HL-60 (cell line): ENCODE measurements around the gene TOMM34.

Experiments
- POLR2AphosphoS5 ChIP-seq: IDR thresholded peaks from 2 replicates; pipeline ENCODE4 v1.6.1; 2012; ENCODE audit warnings: low read depth
- TF ChIP-seq, protein P1 (sequence below): IDR thresholded peaks from one replicate; pipeline ENCODE4 v1.5.1; 2011; ENCODE audit warnings: low read length, control low read depth, inconsistent platforms; ENCODE audit not compliant: insufficient read depth
- TF ChIP-seq, protein P2 (sequence below): IDR thresholded peaks from 2 replicates; pipeline ENCODE4 v1.6.1; 2012; ENCODE audit warnings: low read depth; ENCODE audit not compliant: insufficient replicate concordance

DNA sequence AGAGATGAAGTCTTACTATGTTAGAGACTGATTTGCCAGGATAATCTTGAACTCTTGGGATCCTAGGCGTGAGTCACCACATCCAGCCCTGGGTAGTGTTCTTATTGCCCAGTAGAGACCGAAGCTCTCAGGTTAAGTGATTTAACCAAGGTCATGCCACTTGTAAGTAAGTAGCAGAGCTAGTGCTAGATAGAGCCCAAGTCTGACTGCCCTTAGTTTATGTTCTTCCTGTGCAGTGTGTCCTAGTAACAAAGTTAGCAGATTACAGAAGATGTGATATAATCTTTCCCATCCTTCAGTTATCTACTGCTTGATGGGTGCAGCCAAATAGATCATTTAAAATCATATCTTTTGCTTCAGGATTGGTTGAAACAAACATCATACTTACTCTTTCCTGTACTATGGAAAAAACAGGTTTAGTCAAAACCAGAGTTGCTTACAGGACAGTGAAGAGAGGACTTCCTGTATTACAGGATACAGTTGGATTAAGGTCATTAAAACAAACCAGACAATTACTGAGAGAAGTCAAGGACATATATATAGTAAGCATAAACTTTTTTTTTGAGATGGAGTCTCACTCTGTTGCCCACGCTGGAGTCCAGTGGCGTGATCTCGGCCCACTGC is 59.9 kb downstream of the TOMM34 start:
- TF ChIP-seq, protein P1, sequence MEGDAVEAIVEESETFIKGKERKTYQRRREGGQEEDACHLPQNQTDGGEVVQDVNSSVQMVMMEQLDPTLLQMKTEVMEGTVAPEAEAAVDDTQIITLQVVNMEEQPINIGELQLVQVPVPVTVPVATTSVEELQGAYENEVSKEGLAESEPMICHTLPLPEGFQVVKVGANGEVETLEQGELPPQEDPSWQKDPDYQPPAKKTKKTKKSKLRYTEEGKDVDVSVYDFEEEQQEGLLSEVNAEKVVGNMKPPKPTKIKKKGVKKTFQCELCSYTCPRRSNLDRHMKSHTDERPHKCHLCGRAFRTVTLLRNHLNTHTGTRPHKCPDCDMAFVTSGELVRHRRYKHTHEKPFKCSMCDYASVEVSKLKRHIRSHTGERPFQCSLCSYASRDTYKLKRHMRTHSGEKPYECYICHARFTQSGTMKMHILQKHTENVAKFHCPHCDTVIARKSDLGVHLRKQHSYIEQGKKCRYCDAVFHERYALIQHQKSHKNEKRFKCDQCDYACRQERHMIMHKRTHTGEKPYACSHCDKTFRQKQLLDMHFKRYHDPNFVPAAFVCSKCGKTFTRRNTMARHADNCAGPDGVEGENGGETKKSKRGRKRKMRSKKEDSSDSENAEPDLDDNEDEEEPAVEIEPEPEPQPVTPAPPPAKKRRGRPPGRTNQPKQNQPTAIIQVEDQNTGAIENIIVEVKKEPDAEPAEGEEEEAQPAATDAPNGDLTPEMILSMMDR, result no peak
- TF ChIP-seq, protein P2, sequence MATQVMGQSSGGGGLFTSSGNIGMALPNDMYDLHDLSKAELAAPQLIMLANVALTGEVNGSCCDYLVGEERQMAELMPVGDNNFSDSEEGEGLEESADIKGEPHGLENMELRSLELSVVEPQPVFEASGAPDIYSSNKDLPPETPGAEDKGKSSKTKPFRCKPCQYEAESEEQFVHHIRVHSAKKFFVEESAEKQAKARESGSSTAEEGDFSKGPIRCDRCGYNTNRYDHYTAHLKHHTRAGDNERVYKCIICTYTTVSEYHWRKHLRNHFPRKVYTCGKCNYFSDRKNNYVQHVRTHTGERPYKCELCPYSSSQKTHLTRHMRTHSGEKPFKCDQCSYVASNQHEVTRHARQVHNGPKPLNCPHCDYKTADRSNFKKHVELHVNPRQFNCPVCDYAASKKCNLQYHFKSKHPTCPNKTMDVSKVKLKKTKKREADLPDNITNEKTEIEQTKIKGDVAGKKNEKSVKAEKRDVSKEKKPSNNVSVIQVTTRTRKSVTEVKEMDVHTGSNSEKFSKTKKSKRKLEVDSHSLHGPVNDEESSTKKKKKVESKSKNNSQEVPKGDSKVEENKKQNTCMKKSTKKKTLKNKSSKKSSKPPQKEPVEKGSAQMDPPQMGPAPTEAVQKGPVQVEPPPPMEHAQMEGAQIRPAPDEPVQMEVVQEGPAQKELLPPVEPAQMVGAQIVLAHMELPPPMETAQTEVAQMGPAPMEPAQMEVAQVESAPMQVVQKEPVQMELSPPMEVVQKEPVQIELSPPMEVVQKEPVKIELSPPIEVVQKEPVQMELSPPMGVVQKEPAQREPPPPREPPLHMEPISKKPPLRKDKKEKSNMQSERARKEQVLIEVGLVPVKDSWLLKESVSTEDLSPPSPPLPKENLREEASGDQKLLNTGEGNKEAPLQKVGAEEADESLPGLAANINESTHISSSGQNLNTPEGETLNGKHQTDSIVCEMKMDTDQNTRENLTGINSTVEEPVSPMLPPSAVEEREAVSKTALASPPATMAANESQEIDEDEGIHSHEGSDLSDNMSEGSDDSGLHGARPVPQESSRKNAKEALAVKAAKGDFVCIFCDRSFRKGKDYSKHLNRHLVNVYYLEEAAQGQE, result no peak
- no peak for TF ChIP-seq POLR2AphosphoS5
